Skeletal muscle satellite cell (primary cell): ENCODE results near the gene DNMT3L.
"Not testable (repeated sequence)": the region's sequence is repeated elsewhere in the genome, so short reads cannot be mapped to it uniquely, and the experiment has no call there.

ENCODE experiments used
- H3K27me3 ChIP-seq: 2 replicates; pipeline ENCODE4 v1.7.0; 2013; ENCODE audit warnings: low read length; ENCODE audit not compliant: control insufficient read depth, insufficient read depth
- H3K36me3 ChIP-seq: 2 replicates; pipeline ENCODE4 v1.7.0; 2013; ENCODE audit warnings: mild to moderate bottlenecking, control low read depth, low read length; ENCODE audit not compliant: insufficient read depth
- H3K4me1 ChIP-seq: 2 replicates; pipeline ENCODE4 v1.7.0; 2013; ENCODE audit warnings: low read length; ENCODE audit not compliant: control insufficient read depth, insufficient read depth
- H3K4me2 ChIP-seq: 2 replicates; pipeline ENCODE4 v1.7.0; 2013; ENCODE audit warnings: mild to moderate bottlenecking, low read length
- H3K4me3 ChIP-seq: 2 replicates; pipeline ENCODE4 v1.7.0; 2013; ENCODE audit warnings: low read length
- H3K9ac ChIP-seq: 2 replicates; pipeline ENCODE4 v1.7.0; 2013; ENCODE audit warnings: mild to moderate bottlenecking, low read depth, low read length, moderate library complexity
- H3K9me3 ChIP-seq: replicated peaks from 2 replicates; pipeline ENCODE4 v1.7.0; 2013; ENCODE audit warnings: mild to moderate bottlenecking, control low read depth, low read length

DNMT3L gene

DNA sequence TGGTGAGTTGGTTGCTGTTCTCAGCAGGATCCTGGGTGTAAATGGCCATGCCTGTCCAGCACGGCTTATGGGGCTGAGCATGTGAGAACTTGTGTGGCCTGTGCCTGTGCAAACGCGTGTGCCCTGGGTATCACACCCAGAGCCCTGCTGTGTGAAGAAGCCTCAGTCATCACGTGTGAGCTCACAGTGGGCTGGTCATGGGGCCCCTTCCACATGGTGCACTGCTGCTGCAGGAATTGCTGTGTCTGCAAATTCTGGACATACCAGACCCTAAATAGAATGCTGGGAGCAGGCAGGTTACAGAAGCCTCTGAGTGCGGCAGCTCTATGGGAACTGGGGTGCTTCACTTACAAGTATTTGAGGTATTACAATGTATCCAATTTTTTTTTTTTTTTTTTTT, 38.4 kb downstream of the DNMT3L start:
- not testable (repeated sequence) for H3K4me3 ChIP-seq, H3K4me1 ChIP-seq, H3K27me3 ChIP-seq, H3K4me2 ChIP-seq, H3K36me3 ChIP-seq, H3K9me3 ChIP-seq, H3K9ac ChIP-seq

- not testable (repeated sequence) for H3K9me3 ChIP-seq
These were observed 41.0 kb downstream of the DNMT3L start for GRCh38 chr21:44220674-44221073.

DNA sequence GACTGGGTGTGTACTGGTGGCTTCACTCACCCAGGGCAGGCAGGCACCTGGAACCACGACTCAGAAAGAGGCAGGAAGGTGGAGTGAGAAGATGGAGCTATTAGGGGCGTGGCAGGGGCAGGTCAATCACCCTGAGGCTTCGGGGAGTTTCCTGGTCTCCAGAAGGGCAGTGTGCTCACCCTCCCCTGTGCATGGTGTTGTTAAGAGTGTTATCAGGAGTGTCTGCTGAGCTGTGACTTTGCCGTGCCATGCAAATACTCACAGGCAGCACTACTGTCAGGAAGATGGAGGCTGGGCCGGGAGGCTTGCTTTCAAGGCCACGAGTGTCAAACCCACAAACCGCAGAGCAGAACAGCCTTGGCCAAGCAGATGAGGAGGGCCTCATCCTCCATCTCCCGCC, 43.2 kb downstream of the DNMT3L start:
- not testable (repeated sequence) for H3K27me3 ChIP-seq, H3K4me2 ChIP-seq, H3K9me3 ChIP-seq, H3K36me3 ChIP-seq, H3K4me3 ChIP-seq, H3K4me1 ChIP-seq, H3K9ac ChIP-seq

More at GRCh38 chr21:44220674-44221073, 41.0 kb downstream of the DNMT3L start:
- H3K4me3 ChIP-seq, H3K36me3 ChIP-seq, H3K27me3 ChIP-seq, H3K4me2 ChIP-seq, H3K9ac ChIP-seq, H3K4me1 ChIP-seq: not testable (repeated sequence)

GRCh38 chr21:44211978-44212377, 49.7 kb downstream of the DNMT3L start:
- H3K36me3 ChIP-seq, H3K4me1 ChIP-seq, H3K4me3 ChIP-seq, H3K4me2 ChIP-seq, H3K9me3 ChIP-seq, H3K27me3 ChIP-seq, H3K9ac ChIP-seq: not testable (repeated sequence)

- H3K9me3 ChIP-seq, H3K4me1 ChIP-seq, H3K27me3 ChIP-seq, H3K9ac ChIP-seq, H3K36me3 ChIP-seq, H3K4me2 ChIP-seq, H3K4me3 ChIP-seq: not testable (repeated sequence)
These were observed 50.1 kb downstream of the DNMT3L start for GRCh38 chr21:44211574-44211973.

DNA sequence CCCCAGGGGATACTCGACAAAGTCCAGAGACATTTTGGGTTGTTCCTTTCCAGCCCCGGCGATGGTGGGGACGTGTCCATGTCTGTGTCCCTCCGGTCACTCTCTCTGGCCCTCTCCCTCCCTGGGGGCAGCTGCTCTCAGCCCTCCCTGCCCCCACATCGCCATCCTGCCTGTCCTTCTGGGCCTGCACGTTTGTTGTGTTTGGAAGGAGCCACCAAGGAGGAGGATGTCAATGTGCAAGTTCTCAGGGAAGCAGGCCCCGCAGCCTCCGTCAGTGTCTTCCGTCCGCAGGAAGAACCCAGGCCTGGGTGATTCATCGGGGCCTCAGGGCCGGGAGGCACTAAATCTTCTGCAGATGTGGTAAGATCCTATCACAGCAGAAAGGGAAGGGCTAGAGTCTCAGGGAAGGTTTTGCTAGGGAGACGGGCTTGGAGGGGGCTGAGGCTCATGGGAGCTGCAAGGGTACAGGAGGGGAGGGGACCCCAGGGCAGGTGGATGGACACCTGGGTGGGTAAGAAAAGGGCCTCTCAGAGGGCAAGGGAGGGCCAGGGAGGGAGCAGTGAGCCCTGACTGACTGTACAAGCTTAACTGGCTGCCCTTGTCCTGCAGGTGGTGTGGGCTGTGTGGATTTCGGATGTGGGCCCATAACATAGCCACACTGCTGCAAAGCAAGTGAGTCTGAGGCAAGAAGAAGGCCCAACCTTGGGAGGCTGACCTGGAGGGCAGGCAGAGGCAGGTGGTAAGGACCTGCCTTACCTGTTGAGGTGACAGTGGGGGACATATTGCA, 53.6 kb downstream of the DNMT3L start:
- not testable (repeated sequence) for H3K9ac ChIP-seq, H3K36me3 ChIP-seq, H3K9me3 ChIP-seq, H3K4me1 ChIP-seq, H3K4me3 ChIP-seq, H3K27me3 ChIP-seq, H3K4me2 ChIP-seq

- not testable (repeated sequence) for H3K4me3 ChIP-seq, H3K9me3 ChIP-seq, H3K4me2 ChIP-seq, H3K36me3 ChIP-seq, H3K27me3 ChIP-seq, H3K4me1 ChIP-seq, H3K9ac ChIP-seq
These were observed 54.7 kb downstream of the DNMT3L start for GRCh38 chr21:44206698-44207676.

- not testable (repeated sequence) for H3K9me3 ChIP-seq, H3K4me3 ChIP-seq, H3K4me2 ChIP-seq, H3K27me3 ChIP-seq, H3K9ac ChIP-seq, H3K4me1 ChIP-seq, H3K36me3 ChIP-seq
These were observed 55.5 kb downstream of the DNMT3L start for GRCh38 chr21:44206187-44206586.

DNA sequence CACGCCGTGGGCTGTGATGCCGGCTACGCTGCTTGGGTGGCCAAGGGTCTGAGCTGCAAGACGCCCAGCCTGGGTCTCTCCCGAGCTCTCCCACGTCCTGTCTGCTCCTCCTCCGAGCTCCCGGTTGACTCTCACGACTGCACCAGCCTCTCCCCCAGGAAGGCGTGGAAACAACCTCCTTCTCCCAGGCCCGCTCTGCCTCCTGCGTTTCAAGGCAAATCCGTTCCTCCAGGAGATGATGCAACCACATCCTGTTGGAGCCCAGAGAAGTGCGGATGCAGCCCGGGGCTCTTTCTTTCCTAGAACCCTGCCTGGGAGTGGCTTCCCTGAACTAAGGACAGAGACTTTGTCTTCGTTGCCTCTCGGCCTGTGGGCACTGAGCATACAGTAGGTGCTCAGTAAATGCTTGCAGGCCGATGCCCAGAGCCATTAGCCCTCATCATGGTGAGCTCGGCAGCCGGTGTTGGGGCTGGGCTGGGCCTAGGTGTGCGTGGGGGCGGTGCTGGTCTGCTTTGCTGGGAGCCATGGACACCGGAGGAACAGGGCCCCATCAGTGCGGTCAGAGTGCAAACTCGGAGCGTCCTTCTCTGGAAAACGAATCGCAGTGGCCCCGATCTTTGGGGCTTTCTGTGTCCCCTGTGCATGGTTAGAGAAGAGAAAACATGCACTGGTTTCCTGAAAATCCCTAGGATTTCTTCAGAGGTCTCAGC, 59.0 kb downstream of the DNMT3L start:
- H3K9me3 ChIP-seq, H3K4me1 ChIP-seq, H3K9ac ChIP-seq: not testable (repeated sequence)

GRCh38 chr21:44199997-44200396, 61.7 kb downstream of the DNMT3L start:
- not testable (repeated sequence) for H3K4me2 ChIP-seq, H3K27me3 ChIP-seq, H3K36me3 ChIP-seq, H3K9me3 ChIP-seq, H3K9ac ChIP-seq, H3K4me3 ChIP-seq, H3K4me1 ChIP-seq

More for the DNA sequence above, 59.0 kb downstream of the DNMT3L start:
- not testable (repeated sequence) for H3K4me3 ChIP-seq, H3K36me3 ChIP-seq, H3K4me2 ChIP-seq, H3K27me3 ChIP-seq

- H3K27me3 ChIP-seq = no peaks in the 10 kb centered on the region
- H3K36me3 ChIP-seq = no peaks in the 10 kb centered on the region
- H3K4me1 ChIP-seq = no peaks in the 10 kb centered on the region
- no peak overlapping the region for H3K4me3 ChIP-seq
- no peak overlapping the region for H3K4me2 ChIP-seq
- H3K9me3 ChIP-seq = no peaks in the 10 kb centered on the region
- H3K9ac ChIP-seq = no peak overlapping the region
These were observed 62.2 kb downstream of the DNMT3L start for GRCh38 chr21:44199448-44199847.
